Neural progenitor cell (in vitro differentiated cells): ENCODE measurements around the gene CDT1.

ENCODE experiments used
- CTCF ChIP-seq: fragments of 200-600 bp; sonication (generic); IDR thresholded peaks from 2 replicates; pipeline ENCODE4 v1.5.1; 2017; ENCODE audit warnings: antibody characterized with exemption, mild to moderate bottlenecking
- EZH2 ChIP-seq: fragments of 200-600 bp; sonication (generic); IDR thresholded peaks from 2 replicates; pipeline ENCODE4 v1.6.1; 2017; ENCODE audit warnings: antibody characterized with exemption, mild to moderate bottlenecking, moderate library complexity

DNA sequence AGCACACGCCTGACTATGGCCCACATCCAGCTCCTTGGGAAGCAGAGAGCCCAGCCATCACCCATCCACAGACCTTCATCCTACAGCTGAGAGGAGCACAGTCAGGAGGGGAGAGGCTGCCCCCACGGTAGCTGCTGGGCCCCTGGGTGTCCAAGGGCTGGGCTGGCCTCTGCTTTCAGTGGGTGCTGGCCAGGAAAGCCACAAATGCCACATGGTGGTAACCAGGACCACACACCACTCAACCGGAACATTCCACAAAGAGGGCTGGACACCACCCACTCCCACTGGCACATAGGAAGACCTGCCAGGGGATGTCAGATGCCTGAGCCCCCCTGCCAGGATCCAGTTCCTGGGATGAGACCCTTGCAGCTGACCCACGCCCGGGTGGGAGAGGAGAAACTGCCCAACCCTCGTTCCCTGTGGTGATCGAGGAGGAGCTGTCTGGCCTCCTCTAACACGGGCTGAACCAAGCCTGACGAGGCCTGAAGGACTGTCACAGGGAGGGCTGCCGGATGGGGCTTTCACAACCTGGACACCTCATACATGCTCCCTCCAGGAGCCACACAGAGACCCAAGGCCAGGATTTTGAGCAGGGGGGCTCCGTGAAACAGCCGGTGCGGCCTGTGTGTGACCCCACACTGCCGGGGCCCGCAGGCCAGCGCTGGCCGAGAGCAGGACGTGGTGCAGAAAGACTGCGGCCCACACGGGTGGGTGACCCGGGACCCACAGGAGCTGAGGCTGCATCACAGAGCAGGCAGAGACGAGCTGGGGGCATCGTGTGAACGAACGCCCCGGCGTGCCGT lies 49.3 kb upstream of the CDT1 start:
- TF ChIP-seq EZH2 (no peak), CTCF (no peak)
